Lung microvascular endothelial cell (primary cell): Measurements from ENCODE around the gene TMC5. TPM values are rescaled to one million over a fixed set of nuclear protein-coding genes. Genes with fewer than 3 reads are reported as not detected.

ENCODE experiments used
- DNase-seq, 2 donors: peaks; one replicate each; pipeline versions ENCODE4 v3.0.0 to v3.0.0-alpha.2; 2010; ENCODE audit warnings: low read depth in 2 of 2
- total RNA-seq: library from RNA; depleted of rRNA; stranded (reverse); fragments of >200 nt; gene quantifications from 2 replicates; pipeline ENCODE4 v1.2.1, GENCODE V29; 2014

TMC5 gene
- total RNA-seq, 1 donor from 2014 or later: not detected

GRCh38 chr16:19505600-19506303 lies 88.1 kb downstream of the TMC5 start:
- peak; percentile 35 to 97 for DNase-seq

GRCh38 chr16:19506965-19507364 lies 89.3 kb downstream of the TMC5 start:
- no peak for DNase-seq

- DNase-seq: no peak
These were observed 90.2 kb downstream of the TMC5 start for GRCh38 chr16:19507867-19508266.

GRCh38 chr16:19512297-19512696 lies 94.6 kb downstream of the TMC5 start:
- DNase-seq: no peak

GRCh38 chr16:19513377-19514053 lies 95.8 kb downstream of the TMC5 start:
- DNase-seq: no peak

- no peak for DNase-seq
These were observed 98.1 kb downstream of the TMC5 start for GRCh38 chr16:19515757-19516156.

GRCh38 chr16:19517424-19518089 lies 99.9 kb downstream of the TMC5 start:
- DNase-seq: peak in 1 of 2 donors; percentile 53

- no peak for DNase-seq
These were observed 100.7 kb downstream of the TMC5 start for GRCh38 chr16:19518388-19518787.

- DNase-seq: peak in 1 of 2 donors; percentile 69
These were observed 103.2 kb downstream of the TMC5 start for GRCh38 chr16:19520861-19521331.

- DNase-seq: peak; percentile 89 to 90
These were observed 104.1 kb downstream of the TMC5 start, which contains the start of gene GDE1 for GRCh38 chr16:19521471-19522396. Gene GDE1 (minus strand): TSS chr16:19522098. CDS start chr16:19521964, 134 bp downstream.

- no peak for DNase-seq
These were observed 104.7 kb downstream of the TMC5 start for GRCh38 chr16:19522397-19522732.

GRCh38 chr16:19522760-19523159 lies 105.1 kb downstream of the TMC5 start:
- DNase-seq: no peak

GRCh38 chr16:19523184-19523558 lies 105.5 kb downstream of the TMC5 start:
- DNase-seq: no peak

- DNase-seq: peak; percentile 97 to 98
These were observed 106.1 kb downstream of the TMC5 start, which contains the start of gene CCP110 for GRCh38 chr16:19523559-19524355. Gene CCP110 (plus strand): TSS chr16:19523942. CDS start chr16:19527882, 3,940 bp downstream.

GRCh38 chr16:19524356-19524615 lies 106.6 kb downstream of the TMC5 start:
- no peak for DNase-seq

- DNase-seq: peak; percentile 15 to 17
These were observed 107.1 kb downstream of the TMC5 start for GRCh38 chr16:19524616-19525384.

GRCh38 chr16:19525385-19525723 lies 107.7 kb downstream of the TMC5 start:
- no peak for DNase-seq

GRCh38 chr16:19527161-19527560 lies 109.5 kb downstream of the TMC5 start:
- DNase-seq: no peak

GRCh38 chr16:19528666-19529065 lies 111.0 kb downstream of the TMC5 start:
- no peak for DNase-seq

- no peak for DNase-seq
These were observed 114.9 kb downstream of the TMC5 start for GRCh38 chr16:19532601-19533000.
